GM18870 (cell line): ENCODE measurements around the gene TMTC4.

Source experiments
- ATAC-seq: cut with Tn5 transposase; IDR thresholded peaks from one replicate; pipeline ENCODE4 v1.9.1; 2021; ENCODE audit warnings: moderate library complexity; ENCODE audit not compliant: unreplicated experiment

Gene TMTC4

GRCh38 chr13:100668408-100668807, 6.2 kb downstream of the TMTC4 start:
- ATAC-seq = no peak

- no peak for ATAC-seq
These were observed 6.7 kb downstream of the TMTC4 start for GRCh38 chr13:100667894-100668293.

DNA sequence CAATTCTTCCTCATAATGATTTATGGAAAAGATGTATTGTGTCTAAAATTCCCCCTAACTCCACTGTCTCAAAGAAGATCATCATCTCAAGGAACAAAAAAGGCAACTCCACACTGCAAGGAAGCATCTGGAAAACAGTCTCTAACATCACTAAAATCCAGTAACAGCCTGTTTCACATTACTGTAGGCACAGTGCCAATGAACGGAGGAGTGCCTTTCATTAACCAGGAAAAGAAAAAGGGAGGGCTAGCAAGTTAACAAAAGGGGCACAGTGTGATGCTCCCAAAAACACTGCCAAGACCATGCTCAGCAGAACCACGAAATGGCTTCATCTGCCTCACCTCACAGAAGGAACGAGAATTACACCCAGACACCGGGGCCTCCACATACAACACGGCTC, 8.5 kb downstream of the TMTC4 start:
- ATAC-seq = no peak

GRCh38 chr13:100665403-100665802, 9.2 kb downstream of the TMTC4 start:
- ATAC-seq = no peak

- ATAC-seq = no peak
These were observed 10.3 kb downstream of the TMTC4 start for GRCh38 chr13:100664171-100664900.

DNA sequence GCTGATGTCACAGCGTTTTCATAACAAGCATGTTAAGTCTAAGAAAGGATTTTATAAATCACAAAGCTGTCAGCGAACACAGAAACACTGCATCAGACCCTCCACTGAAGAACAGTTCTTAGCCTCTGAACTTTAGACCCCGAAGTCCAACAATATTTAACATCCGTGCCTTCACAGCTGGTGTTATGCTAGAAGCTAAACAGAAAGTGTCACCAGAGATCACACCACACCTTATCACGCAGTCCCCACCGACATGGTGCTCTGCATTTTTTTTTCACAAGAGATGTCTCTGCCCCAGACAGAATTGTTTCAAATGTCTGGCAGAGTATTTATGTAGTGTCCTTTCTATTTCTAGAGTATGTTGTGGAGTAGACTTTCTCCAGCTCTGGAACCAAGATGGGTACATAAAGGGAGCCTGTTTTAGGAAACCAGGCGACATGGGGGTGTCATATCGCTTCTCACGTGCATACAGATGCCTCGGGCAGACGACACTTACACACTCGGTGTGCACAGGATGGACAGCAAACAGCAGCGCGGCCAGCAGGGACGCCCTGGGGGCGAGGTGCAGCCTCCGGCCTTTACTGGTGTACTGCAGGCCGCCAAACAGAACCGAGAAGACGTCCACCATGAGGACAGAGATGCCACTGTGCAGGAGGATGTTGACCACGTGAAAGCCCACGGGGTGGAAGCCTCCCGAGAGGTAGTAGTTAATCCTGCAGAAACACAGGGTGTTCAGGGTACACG, 12.0 kb downstream of the TMTC4 start:
- ATAC-seq = no peak

- ATAC-seq = no peak
These were observed 13.8 kb downstream of the TMTC4 start for GRCh38 chr13:100660761-100661160.

DNA sequence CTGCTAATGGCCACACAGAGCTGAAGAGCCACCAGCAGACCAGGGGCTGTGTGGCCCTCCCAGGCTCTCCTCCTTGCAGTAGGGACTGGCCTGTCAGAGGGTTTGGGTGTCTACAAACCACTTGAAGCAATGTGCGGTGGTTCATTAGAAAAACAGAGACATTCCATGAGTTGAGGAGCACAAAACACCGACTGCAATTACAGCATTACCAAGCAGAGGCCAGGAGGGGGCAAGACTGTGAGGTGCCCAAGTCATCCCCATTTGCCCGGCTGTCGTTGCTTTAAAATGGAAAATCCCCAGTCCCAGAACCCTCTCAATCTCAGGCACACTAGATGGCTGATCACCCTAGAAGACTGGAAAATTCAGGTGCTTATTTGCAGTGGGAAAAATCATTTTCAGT, 15.0 kb downstream of the TMTC4 start:
- no peak for ATAC-seq

GRCh38 chr13:100658363-100658762, 16.2 kb downstream of the TMTC4 start:
- ATAC-seq = peak; percentile 83

DNA sequence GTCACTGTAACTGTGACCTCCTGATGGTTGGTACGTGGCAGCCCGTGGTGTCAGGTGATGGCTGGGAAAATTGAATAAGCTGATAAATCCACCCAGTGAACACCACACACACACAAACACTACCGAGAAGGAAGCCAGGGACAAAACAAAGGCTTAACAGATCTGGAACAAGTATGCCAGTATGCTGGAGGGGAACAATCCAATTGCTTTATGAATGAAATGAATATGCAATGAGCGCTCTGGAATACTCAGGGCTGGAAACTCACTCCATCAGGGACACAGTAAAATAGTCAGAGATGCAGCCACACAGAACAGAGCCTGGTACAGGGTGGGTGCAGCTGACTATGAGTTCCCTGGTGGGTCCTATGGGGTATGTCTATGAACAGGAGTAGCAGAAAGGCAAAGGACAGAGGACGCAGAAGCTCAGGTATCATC, 16.7 kb downstream of the TMTC4 start:
- no peak for ATAC-seq

DNA sequence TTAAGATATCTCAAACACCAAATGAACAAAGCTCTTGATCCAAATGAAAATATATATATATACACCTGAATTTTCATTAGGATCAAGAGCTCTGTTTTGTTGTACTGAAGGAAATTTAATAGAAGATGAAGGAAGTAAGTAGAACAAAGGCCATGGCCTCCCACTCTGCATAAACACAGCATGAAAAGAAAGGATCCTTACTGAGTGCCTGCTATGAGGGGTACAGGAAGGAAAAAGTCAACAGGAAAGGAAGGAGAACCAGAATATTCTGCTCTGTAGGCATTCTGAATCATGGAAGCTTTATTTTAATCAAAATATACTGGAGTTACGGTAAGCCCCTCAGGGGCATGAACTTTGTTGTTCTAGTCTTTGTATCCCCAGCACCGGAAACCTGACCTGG, 22.1 kb downstream of the TMTC4 start:
- no peak for ATAC-seq

GRCh38 chr13:100650326-100650725, 24.3 kb downstream of the TMTC4 start:
- no peak for ATAC-seq

DNA sequence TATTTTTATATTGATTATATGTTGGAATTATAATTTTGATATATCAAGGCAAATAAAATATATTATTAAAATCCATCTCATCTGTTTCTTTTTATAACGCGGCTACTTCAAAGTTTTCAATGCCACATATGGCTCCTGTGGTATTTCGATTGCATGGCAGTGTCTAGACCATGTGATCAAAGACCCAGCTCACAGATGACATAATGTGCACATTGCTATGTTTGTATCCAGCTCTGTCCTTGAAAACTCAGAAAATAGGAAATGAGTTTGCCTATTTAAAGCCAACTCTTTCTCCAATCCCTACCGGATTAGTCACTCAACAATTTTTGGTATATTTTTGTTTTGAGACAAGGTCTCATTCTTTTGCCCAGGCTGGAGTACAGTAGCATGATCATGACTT, 26.2 kb downstream of the TMTC4 start:
- ATAC-seq = no peak

- ATAC-seq = no peak
These were observed 27.7 kb downstream of the TMTC4 start for GRCh38 chr13:100646871-100647270.

GRCh38 chr13:100646030-100646673, 28.4 kb downstream of the TMTC4 start:
- ATAC-seq = no peak

GRCh38 chr13:100645382-100645781, 29.2 kb downstream of the TMTC4 start:
- no peak for ATAC-seq

DNA sequence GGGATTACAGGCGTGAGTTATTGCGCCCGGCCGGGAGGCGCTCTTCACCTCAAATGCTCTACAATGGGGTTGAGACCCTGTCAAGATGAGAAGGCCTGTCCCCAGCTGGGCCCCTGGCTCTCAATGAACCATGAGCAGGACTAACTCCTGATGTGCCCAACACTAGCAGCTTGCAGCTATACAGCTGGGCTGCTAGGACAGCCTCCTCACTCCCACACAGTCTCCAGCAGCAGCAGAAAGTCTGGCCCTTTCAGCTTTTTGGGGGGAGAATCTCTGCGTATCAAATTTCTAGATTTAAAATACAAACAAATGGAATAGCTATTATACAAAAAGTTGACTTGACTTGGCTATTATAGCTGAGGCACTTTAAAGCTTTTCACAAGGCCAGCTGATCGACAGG, 30.2 kb downstream of the TMTC4 start:
- ATAC-seq = no peak

DNA sequence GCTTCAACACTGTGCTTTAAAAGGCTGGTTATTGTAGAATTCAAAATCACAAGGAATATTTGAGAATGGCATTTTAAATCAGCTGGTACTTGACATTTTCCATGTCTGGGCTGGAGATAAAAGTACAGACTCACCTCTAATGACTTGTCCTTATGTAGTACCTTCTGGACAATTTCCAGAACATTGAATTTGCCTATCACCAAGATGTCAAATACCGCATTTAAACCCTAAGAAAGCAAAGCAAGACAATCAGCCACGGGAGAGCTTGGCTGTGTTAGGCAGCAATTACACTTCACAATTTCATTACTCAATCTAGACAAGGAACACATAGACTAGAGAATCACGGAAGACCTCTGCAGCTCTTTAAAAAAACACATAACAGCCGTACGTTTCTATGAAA, 36.8 kb downstream of the TMTC4 start:
- ATAC-seq = no peak

DNA sequence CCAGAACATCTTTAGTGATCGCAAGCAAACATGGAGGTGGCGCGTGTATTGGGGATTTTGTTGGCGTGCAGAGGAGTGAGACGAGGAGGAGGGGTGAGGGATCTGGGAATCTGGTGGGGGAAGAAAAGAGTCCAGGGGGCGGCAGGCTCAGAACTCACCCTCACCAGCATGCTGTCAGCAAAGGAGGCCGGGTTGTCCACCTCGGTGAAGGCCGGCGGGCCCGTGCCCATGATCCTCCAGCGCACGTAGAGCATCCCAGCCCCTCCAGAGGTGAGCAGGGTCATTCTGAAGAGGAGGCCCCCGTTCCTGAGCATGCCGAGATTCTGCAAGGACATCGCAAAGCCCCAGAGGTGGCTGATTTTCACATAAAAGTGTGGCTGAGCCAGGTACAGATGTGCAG, 37.2 kb downstream of the TMTC4 start:
- ATAC-seq = no peak

DNA sequence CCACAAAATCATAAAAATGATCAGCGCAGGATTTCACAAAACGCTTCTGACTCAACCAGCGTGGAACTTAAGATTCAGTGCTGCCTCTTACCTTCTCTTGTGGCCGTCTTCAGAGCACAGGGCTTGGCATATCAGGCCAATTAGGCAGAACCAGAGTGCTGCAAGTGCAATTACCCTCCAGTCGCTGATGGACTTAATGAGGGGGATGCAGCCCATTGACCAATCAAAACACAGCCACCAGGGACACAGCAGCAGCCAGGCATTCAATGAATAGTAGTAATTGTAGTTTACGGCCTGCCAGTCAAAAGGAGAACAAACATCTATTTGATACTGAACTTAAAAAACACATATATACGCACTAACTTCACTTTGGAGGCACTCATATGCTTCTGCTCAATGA, 38.2 kb downstream of the TMTC4 start:
- no peak for ATAC-seq

GRCh38 chr13:100636004-100636403, 38.6 kb downstream of the TMTC4 start:
- no peak for ATAC-seq

DNA sequence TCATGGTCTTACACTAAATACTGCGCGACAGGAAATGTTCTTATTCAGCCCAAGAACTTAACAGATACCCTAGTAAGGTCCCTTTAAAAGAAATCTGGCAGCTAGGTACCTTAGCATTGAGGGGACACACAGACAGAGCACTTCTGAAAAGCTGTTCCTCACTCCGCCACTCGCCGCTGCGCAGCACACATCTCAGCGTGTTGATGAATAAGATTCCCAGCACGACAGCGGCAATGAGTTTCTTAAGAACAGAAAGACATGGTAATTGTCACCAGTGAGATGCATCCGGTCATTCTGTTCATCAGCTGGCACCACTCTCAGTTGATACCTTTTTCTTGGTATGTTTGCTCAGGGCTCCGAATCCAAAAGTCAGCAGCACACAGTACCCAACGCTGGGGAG, 39.9 kb downstream of the TMTC4 start:
- no peak for ATAC-seq
